Gastrocnemius medialis (tissue), 4 donors: Measurements from ENCODE around the gene ACKR2.

Source experiments
- CTCF ChIP-seq, 5 experiments: fragments of 450-650 bp in 3 of 5; fragments of 200-600 bp in 2 of 5; sonication (generic) in 2 of 5; IDR thresholded peaks in 4 of 5; conservative IDR thresholded peaks in 1 of 5; 1 replicate in 4 of 5; 2 replicates in 1 of 5; pipeline ENCODE4 v1.5.1; 2016 to 2019; ENCODE audit warnings: antibody characterized with exemption in 5 of 5, mild to moderate bottlenecking in 3 of 5, moderate library complexity in 3 of 5
- POLR2A ChIP-seq, 2 donors: fragments of 450-650 bp; IDR thresholded peaks; one replicate each; pipeline ENCODE4 v1.6.1; 2017; ENCODE audit warnings: antibody characterized with exemption in 2 of 2, mild to moderate bottlenecking in 2 of 2, moderate library complexity in 2 of 2

GRCh38 chr3:42801048-42801620 lies 8.1 kb upstream of the ACKR2 start:
- TF ChIP-seq CTCF (IDR thresholded peaks at IDR 0.05 in 4 of 5, conservative IDR thresholded peaks at IDR 0.05 in 1 of 5) (no peak), POLR2A (IDR thresholded peaks at IDR 0.05) (no peak)
